NCI-H1417 (cell line): ENCODE measurements around the gene LAMA1.
A peak's percentile ranks its signal among the peaks of the same experiment; 100 is the strongest.

Source experiments
- DNase-seq, 3 experiments: peaks; one replicate each; lab custom pipeline; 2025; lab: John Stamatoyannopoulos, UW

LAMA1 gene

GRCh38 chr18:7112936-7113335 lies 4.7 kb downstream of the LAMA1 start:
- DNase-seq, result no peak

- DNase-seq, result no peak
Measured at GRCh38 chr18:7111134-7111533, 6.5 kb downstream of the LAMA1 start.

GRCh38 chr18:7105943-7106342 lies 11.7 kb downstream of the LAMA1 start:
- DNase-seq, result no peak

- no peak for DNase-seq
Measured at GRCh38 chr18:7105268-7105667, 12.3 kb downstream of the LAMA1 start.

DNA sequence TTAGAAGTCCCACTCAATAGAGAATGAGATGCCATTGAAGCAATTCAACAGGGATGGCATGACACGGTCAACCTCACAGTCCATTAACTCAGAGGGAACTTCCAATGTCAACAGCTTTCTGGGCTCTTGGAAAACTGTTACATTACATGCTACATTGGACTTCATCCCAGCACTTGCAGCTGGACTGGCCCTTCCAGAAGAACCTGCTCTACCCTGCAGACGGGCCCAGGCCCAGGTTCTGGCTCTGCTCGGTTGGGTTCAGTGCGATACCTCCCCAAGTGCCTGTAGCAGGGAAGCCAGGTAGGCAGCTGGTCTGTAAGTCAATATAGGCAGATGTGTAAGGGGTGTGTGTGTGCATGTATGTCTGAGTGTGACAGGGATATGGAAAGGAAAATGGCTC lies 12.9 kb downstream of the LAMA1 start:
- no peak for DNase-seq

DNA sequence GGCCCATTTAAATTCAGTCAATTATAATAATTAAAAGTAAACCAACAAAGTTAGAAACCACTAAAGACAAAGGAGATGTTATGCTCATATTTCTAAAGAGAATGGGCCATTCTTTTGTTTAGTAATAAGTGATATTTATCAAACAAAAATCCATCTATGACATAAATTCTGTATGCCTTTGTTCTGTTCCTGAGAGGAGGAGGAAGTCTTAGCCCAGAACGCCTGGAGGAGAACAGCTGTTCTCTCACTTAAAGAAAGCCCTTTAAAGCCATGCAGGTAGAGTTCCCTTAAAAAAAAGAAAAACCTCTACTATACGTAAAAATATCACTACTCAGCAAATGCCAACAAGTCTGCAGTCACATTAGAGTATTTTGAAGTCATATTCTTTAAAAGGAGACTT lies 15.5 kb downstream of the LAMA1 start:
- no peak for DNase-seq

- no peak for DNase-seq
Measured at GRCh38 chr18:7096838-7097237, 20.8 kb downstream of the LAMA1 start.

DNA sequence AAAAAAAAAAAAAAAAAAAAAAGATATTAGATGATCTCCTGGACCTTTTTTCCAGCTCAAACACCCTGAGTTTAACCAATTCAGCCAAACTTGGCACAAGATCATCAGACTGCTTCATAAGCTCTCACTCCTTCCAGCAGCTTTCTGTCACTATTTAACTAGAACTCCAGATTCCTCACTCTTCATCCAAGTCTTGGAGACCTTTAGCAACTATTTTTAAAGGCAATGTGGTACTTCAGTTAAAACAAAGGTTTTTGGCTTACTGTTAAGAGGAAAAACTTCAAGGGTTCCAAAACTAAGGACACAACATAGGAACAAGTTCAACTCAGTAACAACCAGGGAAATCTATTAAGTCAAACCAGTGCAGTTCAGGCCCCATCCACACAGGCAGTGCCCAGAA lies 23.2 kb downstream of the LAMA1 start:
- no peak for DNase-seq

DNA sequence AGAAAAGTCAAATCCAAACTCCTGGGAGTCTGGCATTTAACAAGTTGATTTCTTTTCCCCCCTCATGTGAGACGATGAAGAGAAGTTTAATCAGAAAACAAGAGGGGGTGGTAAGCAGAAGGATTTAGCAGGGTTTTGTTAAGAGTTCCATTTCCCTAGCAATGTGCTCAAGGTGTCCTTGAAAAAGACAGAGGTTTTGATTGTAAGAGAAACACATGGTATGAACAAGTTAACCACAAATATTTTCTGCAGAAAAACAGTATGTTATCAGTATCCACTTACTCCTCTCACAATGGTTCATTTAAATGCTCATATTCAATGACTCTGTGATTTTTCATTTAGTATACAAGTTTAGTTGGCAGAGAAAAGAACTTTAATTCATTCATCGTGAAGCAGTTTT lies 26.8 kb downstream of the LAMA1 start:
- no peak for DNase-seq

DNA sequence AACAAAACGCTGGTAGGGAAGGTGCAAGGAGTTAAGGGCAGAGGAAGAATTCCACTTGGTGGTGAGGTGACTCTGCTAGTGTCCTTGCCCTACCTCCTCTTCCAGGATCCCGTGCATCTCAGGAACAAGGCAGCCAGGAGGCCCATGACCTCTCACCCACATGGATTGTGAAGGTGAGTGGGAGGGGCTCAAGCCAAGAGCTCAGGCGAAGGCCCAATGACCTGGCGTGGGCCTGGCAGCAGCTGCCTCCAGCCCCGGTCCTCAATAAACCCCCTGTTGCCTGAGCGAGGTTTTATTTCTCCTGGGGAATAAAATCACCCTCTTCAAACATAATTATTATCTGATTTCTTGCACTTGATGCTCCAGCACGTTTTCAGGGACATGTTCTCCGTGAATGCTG lies 28.2 kb downstream of the LAMA1 start:
- DNase-seq, result no peak

- DNase-seq, result no peak
Measured at GRCh38 chr18:7084080-7085065, 33.2 kb downstream of the LAMA1 start.

GRCh38 chr18:7082671-7083070 lies 34.9 kb downstream of the LAMA1 start:
- no peak for DNase-seq

DNA sequence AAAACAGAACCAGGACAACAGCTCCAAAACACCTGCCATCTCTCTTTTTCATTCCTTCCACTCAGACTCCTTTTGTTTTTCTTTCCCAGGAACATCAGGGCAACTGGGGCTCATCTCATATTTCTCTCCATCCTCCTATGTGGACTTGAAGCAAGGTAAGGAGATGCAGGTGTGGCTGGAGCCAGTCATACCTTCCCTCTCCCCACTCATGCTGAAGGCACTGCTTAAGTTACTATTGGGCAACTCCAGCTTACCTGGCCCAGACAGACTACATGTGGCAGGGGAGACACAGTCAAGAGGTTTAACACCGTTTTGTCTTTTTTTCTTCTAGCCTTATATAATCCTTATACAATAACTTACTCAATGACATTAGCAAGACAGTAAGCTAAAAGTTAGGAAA lies 38.4 kb downstream of the LAMA1 start:
- DNase-seq, result no peak

GRCh38 chr18:7072593-7072992 lies 45.0 kb downstream of the LAMA1 start:
- peak in 1 of 3 experiments; percentile 50 for DNase-seq

DNA sequence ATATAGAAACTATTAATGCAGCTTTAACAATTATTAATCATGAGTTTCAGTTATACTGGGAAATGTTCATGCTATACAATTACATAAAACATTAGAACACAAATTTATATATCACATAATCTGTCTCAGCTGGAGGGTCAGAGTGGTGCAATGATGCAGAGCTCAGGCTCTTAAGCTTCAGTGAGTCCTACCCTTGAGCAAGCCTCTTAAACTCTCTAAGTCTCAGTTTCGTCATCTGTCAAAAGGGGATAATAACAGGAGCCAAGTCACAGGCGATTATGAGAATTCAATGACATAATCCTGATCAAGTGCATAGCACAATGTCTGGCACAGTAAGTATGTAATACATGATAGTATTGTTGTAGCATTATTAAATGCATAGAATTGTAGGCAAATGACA lies 46.0 kb downstream of the LAMA1 start:
- peak in 1 of 3 experiments; percentile 5 for DNase-seq

DNA sequence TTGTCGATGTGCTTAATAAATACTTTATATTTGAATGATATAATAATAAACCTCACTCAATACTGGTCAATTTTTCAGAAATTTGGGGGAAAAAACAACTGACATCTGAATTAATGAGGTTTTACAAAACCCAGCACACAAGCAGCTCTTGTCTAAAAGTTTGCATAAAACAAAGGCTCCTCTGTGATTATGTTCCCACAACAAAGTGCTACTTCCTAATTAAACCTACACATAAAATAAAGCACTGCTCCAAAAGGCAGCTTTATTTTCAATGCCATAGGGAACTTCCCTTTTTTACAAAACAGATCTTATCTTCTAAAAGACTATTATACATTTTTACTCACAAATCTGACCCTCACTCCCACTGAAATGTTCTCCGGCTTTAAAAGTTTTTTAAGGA lies 47.1 kb downstream of the LAMA1 start:
- DNase-seq, result no peak

DNA sequence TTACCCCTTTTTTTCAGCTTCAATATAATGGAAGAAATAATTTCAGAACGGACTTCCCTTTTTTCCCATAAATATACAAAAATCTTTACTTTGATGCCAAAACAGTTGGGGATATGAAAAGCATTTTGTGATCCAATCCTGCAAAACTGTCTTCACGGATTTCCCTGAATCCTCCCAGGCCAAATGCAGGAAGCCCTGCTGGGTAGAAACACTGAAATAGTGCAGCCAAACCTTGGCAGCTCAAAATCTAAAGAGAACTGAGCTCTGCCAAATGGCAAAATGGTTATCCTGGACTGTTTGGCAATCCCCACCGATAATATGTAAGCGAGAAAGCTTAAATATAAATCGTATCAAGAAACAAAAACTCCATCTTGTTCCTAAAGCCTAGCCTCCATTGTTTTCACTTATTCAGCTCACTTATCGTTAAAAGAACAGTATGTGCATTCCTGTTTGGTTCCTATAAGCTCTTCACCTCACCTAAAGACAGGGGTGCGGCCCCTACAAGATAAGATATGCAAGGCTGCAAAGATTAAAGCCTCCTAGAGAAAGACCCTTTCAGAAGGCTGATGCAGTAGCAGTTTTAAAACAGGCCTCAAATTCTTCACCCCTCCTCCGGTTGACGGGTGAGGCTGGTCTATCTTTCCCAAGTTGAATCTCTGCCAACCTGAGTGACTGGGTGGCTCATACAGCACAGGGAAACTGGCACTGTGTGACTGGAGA lies 48.6 kb downstream of the LAMA1 start:
- no peak for DNase-seq

DNA sequence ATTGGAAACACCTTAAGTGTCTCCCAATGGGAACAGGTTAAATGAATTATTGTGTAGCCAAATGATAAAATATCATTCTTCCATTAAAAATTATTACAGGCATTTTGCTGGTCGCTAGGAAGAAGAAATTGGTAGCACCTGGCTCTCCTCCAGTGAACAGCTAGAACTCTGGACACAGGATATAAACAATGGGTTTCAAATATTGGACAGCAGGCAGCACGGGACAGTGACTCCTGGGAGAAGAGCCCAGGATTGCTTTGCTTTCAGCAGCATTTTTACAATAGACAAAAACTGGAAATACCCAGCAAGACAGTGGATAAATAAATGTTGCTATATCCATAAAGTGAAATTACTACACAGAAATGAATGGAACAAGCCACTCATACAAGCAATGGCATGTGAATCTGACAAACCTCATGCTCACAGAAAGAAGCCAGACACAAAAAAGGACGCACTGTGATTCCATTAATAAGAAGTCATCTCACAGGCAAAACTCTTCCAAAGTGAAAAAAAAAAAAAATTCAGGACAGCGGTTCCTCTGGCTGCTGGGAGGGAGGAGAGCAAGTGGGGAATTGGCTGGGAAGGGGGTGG lies 50.5 kb downstream of the LAMA1 start:
- DNase-seq, result no peak

GRCh38 chr18:7065736-7066135 lies 51.9 kb downstream of the LAMA1 start:
- no peak for DNase-seq

- no peak for DNase-seq
Measured at GRCh38 chr18:7064346-7064745, 53.3 kb downstream of the LAMA1 start.

DNA sequence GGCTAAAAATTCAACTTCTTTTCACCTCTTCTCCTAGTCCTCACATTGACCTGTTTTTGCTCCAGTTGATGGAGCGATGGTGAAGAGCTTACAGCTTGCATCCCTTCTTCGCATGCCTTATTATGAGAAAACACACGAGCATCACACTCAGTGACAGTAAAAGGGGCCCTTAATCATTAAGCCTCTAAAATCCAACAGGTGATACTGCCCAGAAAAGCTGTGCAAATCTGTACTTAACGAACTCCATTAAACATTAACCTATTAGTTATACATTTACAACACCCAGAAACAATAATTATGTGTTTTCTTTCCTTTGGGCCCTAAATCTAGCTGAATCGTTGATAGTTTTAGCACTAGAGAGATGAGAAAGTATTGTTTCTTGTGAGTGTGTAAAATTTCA lies 54.8 kb downstream of the LAMA1 start:
- no peak for DNase-seq

DNA sequence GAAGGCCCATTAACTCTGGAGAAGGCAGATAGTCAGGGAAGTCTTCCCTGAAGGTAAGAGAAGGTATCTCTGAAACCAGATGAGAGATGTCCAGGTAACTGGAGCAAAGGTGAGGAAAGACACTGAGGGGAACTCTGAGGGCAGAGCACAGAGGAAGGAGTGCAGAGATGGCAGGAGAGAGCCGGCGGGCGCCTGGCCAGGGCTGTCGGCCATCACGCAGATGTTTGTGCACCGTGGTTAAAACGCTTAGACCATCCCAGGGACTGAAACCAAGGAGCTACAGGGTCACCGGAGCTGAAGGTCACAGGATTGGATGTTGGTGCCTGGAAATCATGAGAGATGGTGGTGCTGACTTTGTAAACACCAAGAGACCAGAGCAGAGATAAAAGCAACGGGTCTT lies 55.4 kb downstream of the LAMA1 start:
- no peak for DNase-seq

DNA sequence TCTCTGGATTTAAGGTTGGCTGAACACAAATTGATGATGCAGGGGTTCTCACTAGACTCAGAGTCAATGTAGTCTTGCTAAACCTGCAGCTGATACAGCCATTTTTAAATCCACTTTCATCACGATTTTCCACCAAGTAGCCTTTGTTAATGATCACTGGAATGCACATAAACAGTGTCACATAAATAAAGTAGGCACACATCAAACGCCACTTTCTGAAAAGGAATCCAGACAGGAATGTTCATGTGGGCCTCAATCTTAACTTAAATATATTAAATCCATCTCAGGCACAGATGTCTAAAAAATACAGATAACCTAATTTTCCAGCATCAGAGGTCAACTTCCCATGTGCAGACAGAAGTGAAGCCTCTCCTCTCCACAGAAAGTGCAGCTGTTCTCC lies 58.3 kb downstream of the LAMA1 start:
- no peak for DNase-seq
